Endothelial cell of umbilical vein (primary cell): ENCODE measurements around the gene CLASP2. TPM values are rescaled to one million over a fixed set of nuclear protein-coding genes. Genes with fewer than 3 reads are reported as not detected.

Experiments used
- BruUV-seq: library from RNA; stranded (reverse); fragments of 400-500 nt; replicated peaks from 2 replicates; lab custom pipeline; 2021; lab: Mats Ljungman, UMichigan
- CTCF ChIA-PET: fragments of 300-600, 350-600 bp; sonication (Branson Sonifier 250); formaldehyde crosslinking; loops from one replicate; lab custom pipeline; 2021; ENCODE audit warnings: antibody characterized with exemption, inconsistent platforms; lab: Charles Lee
- POLR2A ChIA-PET: fragments of 300-600, 350-600 bp; sonication (Branson Sonifier 250); formaldehyde crosslinking; loops from one replicate; lab custom pipeline; 2021; ENCODE audit warnings: antibody characterized with exemption, inconsistent platforms; lab: Charles Lee
- DNase-seq: peaks from one replicate; pipeline ENCODE4 v3.0.0-alpha.2; 2011; ENCODE audit warnings: low read depth, low spot score
- FAIRE-seq: peaks from 2 replicates; lab custom pipeline; 2011; peaks lifted over from hg19 to GRCh38; lab: Jason Lieb, UNC
- H2AFZ ChIP-seq: 2 replicates; pipeline ENCODE4 v1.6.0; 2012; ENCODE audit warnings: low read depth, low read length, control low read depth, inconsistent platforms
- H3K27ac ChIP-seq: 2 replicates; pipeline ENCODE4 v1.5.1; 2011; ENCODE audit warnings: low read depth, mild to moderate bottlenecking, control low read depth, low read length, moderate library complexity; ENCODE audit not compliant: insufficient read depth
- H3K27me3 ChIP-seq, 2 experiments: 2 replicates each; pipeline versions ENCODE4 v1.6.0 to v1.6.1; 2011; ENCODE audit warnings: low read length in 2 of 2, mixed read lengths in 1 of 2; ENCODE audit not compliant: control insufficient read depth in 2 of 2, insufficient read depth in 2 of 2
- H3K36me3 ChIP-seq, 2 experiments: 2 replicates in 1 of 2; 3 replicates in 1 of 2; pipeline ENCODE4 v1.5.1; 2011; ENCODE audit warnings: low read length in 2 of 2, mild to moderate bottlenecking in 1 of 2, moderate library complexity in 1 of 2; ENCODE audit not compliant: control insufficient read depth in 2 of 2, insufficient read depth in 2 of 2; ENCODE audit errors: extremely low read depth in 1 of 2
- H3K4me1 ChIP-seq: 3 replicates; pipeline ENCODE4 v1.5.1; 2011; ENCODE audit warnings: mild to moderate bottlenecking, low read length; ENCODE audit not compliant: control insufficient read depth, insufficient read depth; ENCODE audit errors: extremely low read depth
- H3K4me2 ChIP-seq: 2 replicates; pipeline ENCODE4 v1.6.1; 2011; ENCODE audit warnings: low read length, control low read depth, mixed read lengths; ENCODE audit not compliant: insufficient read depth
- H3K4me3 ChIP-seq, 3 experiments: fragments of 200-600 bp in 1 of 3; sonication (generic), shearing (Covaris generic) in 1 of 3; replicated peaks in 1 of 3; 2 replicates each; pipeline ENCODE4 v1.5.1; 2011 to 2016; ENCODE audit warnings: control low read depth in 3 of 3, low read length in 3 of 3, mild to moderate bottlenecking in 2 of 3, inconsistent platforms in 1 of 3, low read depth in 1 of 3, moderate library complexity in 1 of 3; ENCODE audit not compliant: insufficient read depth in 1 of 3
- H3K79me2 ChIP-seq: 2 replicates; pipeline ENCODE4 v1.6.0; 2012; ENCODE audit warnings: low read length, inconsistent platforms; ENCODE audit not compliant: control insufficient read depth, insufficient read depth
- H3K9ac ChIP-seq: replicated peaks from 2 replicates; pipeline ENCODE3; 2011; ENCODE audit warnings: low read length, control low read depth; ENCODE audit not compliant: insufficient read depth; ENCODE audit errors: extremely low read depth
- H3K9me1 ChIP-seq: replicated peaks from 3 replicates; pipeline ENCODE4 v1.6.0; 2011; ENCODE audit warnings: mild to moderate bottlenecking, low read length; ENCODE audit not compliant: control insufficient read depth, insufficient read depth; ENCODE audit errors: extremely low read depth
- H3K9me3 ChIP-seq: replicated peaks from 2 replicates; pipeline ENCODE4 v1.5.1; 2012; ENCODE audit warnings: low read length, inconsistent platforms; ENCODE audit not compliant: control insufficient read depth, insufficient read depth
- H4K20me1 ChIP-seq: replicated peaks from 2 replicates; pipeline ENCODE3; 2011; ENCODE audit warnings: mild to moderate bottlenecking, low read length; ENCODE audit not compliant: control insufficient read depth, insufficient read depth; ENCODE audit errors: extremely low read depth
- CTCF ChIP-seq, 2 donors: IDR thresholded peaks; 1 replicate in 1 of 2; 2 replicates in 1 of 2; pipeline ENCODE4 v1.5.1; 2011; ENCODE audit warnings: low read length in 2 of 2, mild to moderate bottlenecking in 2 of 2, moderate library complexity in 2 of 2, control low read depth in 1 of 2, inconsistent platforms in 1 of 2, low read depth in 1 of 2; ENCODE audit not compliant: insufficient read depth in 1 of 2; ENCODE audit errors: extremely low read depth in 1 of 2
- EZH2 ChIP-seq: IDR thresholded peaks from 2 replicates; pipeline ENCODE4 v1.6.1; 2012; ENCODE audit warnings: borderline replicate concordance, low read depth, mild to moderate bottlenecking, moderate library complexity, low read length, inconsistent platforms; ENCODE audit not compliant: severe bottlenecking
- FOS ChIP-seq: IDR thresholded peaks from 2 replicates; pipeline ENCODE4 v1.6.1; 2011; ENCODE audit warnings: mild to moderate bottlenecking, low read length, moderate library complexity, borderline replicate concordance; ENCODE audit not compliant: insufficient read depth
- GATA2 ChIP-seq: IDR thresholded peaks from 2 replicates; pipeline ENCODE4 v1.7.0; 2011; ENCODE audit warnings: low read depth, mild to moderate bottlenecking, moderate library complexity, mixed read lengths, low read length; ENCODE audit not compliant: insufficient read length, insufficient read depth
- JUN ChIP-seq: IDR thresholded peaks from 2 replicates; pipeline ENCODE4 v1.6.1; 2011; ENCODE audit warnings: borderline replicate concordance, low read depth; ENCODE audit not compliant: insufficient read length, insufficient read depth
- MAX ChIP-seq: IDR thresholded peaks from 2 replicates; pipeline ENCODE4 v1.6.1; 2011; ENCODE audit not compliant: insufficient read depth, insufficient read length
- MYC ChIP-seq: IDR thresholded peaks from one replicate; pipeline ENCODE4 v1.6.1; 2011; ENCODE audit warnings: mild to moderate bottlenecking, low read depth, low read length
- POLR2A ChIP-seq: IDR thresholded peaks from 2 replicates; pipeline ENCODE4 v1.6.1; 2012; ENCODE audit warnings: low read depth, mild to moderate bottlenecking, control low read depth, low read length
- POLR2AphosphoS5 ChIP-seq: IDR thresholded peaks from 2 replicates; pipeline ENCODE4 v1.6.1; 2012; ENCODE audit warnings: low read depth, mild to moderate bottlenecking, control low read depth, low read length, moderate library complexity; ENCODE audit not compliant: insufficient read depth
- dilution Hi-C: fragments of 300-500 bp; cut with MboI; formaldehyde crosslinking; loops from one replicate; pipeline ENCODE4 v1.15.0; 2019; ENCODE audit warnings: low sequenced_read_pairs; ENCODE audit not compliant: extremely low pct_ligation_motif_present
- intact Hi-C: fragments of 100-400 bp; cut with micrococcal nuclease; formaldehyde crosslinking; loops from one replicate; pipeline ENCODE4 v1.10.0; 2022
- polyA plus RNA-seq, 4 experiments: library from polyadenylated mRNA; depleted of rRNA in 3 of 4; stranded (reverse) in 3 of 4; unstranded in 1 of 4; fragments of >200 nt; gene quantifications; 2 replicates each; pipeline versions ENCODE4 v1.2.1 to v1.2.3, GENCODE V29; 2011 to 2012; ENCODE audit warnings: missing spikeins in 1 of 4
- total RNA-seq: library from RNA; stranded (reverse); gene quantifications from 2 replicates; pipeline ENCODE4 v1.2.3, GENCODE V29; 2021

The CLASP2 gene
- total and polyA plus RNA-seq, 2 donors (not counting 3 experiments of a cell fraction or from before 2014, with no cell fraction given), result 15.0 to 55.0 TPM

- Histone ChIP-seq H3K4me2 (peak overlapping the region; percentile 94), H3K9me1 (no peaks in the 10 kb centered on the region), H3K9ac (no peak overlapping the region), H4K20me1 (no peaks in the 10 kb centered on the region), H2AFZ (no peak overlapping the region), H3K4me3 (no peak overlapping the region), H3K36me3 (no peaks in the 10 kb centered on the region), H3K79me2 (no peaks in the 10 kb centered on the region), H3K9me3 (no peaks in the 10 kb centered on the region), H3K27ac (peak overlapping the region; percentile 87), H3K27me3 (no peaks in the 10 kb centered on the region), H3K4me1 (peaks cover 33% of the 10 kb centered on the region)
- CTCF ChIA-PET, result no interaction called here
- BruUV-seq, result no TSS peak
- TF ChIP-seq CTCF (IDR thresholded peaks at IDR 0.05; ENCODE audit: extremely low read depth in 1 of 2, insufficient read depth in 1 of 2, low read depth in 1 of 2, low read length in 2 of 2) (no peak), MYC (no peak), MAX (no peak), POLR2AphosphoS5 (no peak), GATA2 (no peak), EZH2 (no peak), FOS (no peak), POLR2A (no peak), JUN (no peak)
- intact Hi-C loops (no loop called here), dilution Hi-C loops (no loop called here)
- no peak for FAIRE-seq
- DNase-seq, result no peak
- POLR2A ChIA-PET, result no interaction called here
Measured at GRCh38 chr3:33579178-33579510, 138.9 kb downstream of the CLASP2 start.
